Suppressor macrophage treated with lipopolysaccharide for 4 hours (primary cell): ENCODE data around the gene CCDC188.

ENCODE experiments used
- DNase-seq: peaks from one replicate; pipeline ENCODE4 v3.0.0-alpha.2; 2020

CCDC188 gene

GRCh38 chr22:20150381-20151275 is at the start of gene CCDC188:
Gene CCDC188, minus strand, starts transcription at chr22:20151055. Its CDS starts 69 bp downstream, at chr22:20150986.
- no peak for DNase-seq

- no peak for DNase-seq
Observed at GRCh38 chr22:20199906-20200305, 49.1 kb upstream of the CCDC188 start.

- DNase-seq: no peak
Observed at GRCh38 chr22:20199413-20199842, 48.6 kb upstream of the CCDC188 start.

GRCh38 chr22:20198557-20199319 is 47.9 kb upstream of the CCDC188 start:
- DNase-seq: no peak

- DNase-seq: no peak
Observed at GRCh38 chr22:20197407-20198030, 46.7 kb upstream of the CCDC188 start.

- no peak for DNase-seq
Observed at GRCh38 chr22:20196094-20196842, 45.4 kb upstream of the CCDC188 start.

GRCh38 chr22:20194681-20195593 is 44.1 kb upstream of the CCDC188 start:
- peak; percentile 28 for DNase-seq

GRCh38 chr22:20193761-20194494 is 43.1 kb upstream of the CCDC188 start:
- DNase-seq: no peak

- no peak for DNase-seq
Observed at GRCh38 chr22:20192972-20193760, 42.3 kb upstream of the CCDC188 start.

GRCh38 chr22:20192293-20192971 is 41.6 kb upstream of the CCDC188 start:
- DNase-seq: no peak

- DNase-seq: no peak
Observed at GRCh38 chr22:20191803-20192202, 40.9 kb upstream of the CCDC188 start.

GRCh38 chr22:20191000-20191515 is 40.2 kb upstream of the CCDC188 start:
- DNase-seq: no peak

GRCh38 chr22:20188567-20188877 is 37.7 kb upstream of the CCDC188 start:
- DNase-seq: no peak

GRCh38 chr22:20187777-20188566 is 37.1 kb upstream of the CCDC188 start:
- DNase-seq: no peak

- DNase-seq: no peak
Observed at GRCh38 chr22:20186871-20187546, 36.2 kb upstream of the CCDC188 start.

- DNase-seq: no peak
Observed at GRCh38 chr22:20186183-20186870, 35.5 kb upstream of the CCDC188 start.

GRCh38 chr22:20185750-20186149 is 34.9 kb upstream of the CCDC188 start:
- DNase-seq: no peak
